ENCODE data around the gene SCFD2. TPM values are rescaled to one million over a fixed set of nuclear protein-coding genes. Genes with fewer than 3 reads are reported as not detected.

SCFD2 gene
- total RNA-seq, 1 donor from 2014 or later, result 13.2 TPM

DNA sequence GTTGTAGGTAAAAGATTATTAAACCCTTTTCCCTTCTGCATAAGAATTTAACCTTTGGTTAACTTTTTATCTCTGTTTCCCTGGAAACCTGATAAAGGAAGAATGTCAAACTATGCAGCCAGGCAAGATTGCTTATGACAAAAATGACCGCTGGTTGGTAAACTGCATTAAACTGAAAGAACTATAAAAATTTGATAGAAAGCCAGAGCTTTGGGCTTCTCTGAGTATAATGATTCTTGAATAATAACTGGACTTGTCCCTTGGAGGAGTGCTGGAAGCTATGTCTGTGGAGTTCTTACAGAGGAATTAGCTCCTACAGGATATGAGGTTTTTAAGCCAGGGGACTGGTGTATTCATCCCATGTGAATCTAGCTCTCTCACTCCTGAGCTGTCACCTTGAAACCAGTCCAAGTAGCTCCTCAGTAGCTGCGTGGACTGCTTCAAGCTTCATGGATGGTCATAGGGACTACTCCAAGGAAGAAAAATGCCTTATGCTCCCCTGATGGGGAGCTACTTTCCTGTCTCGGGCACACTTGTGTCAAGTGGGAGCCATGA is 451.7 kb downstream of the SCFD2 start:
- intact Hi-C loops (cut with DNase I), result no loop called here
- Histone ChIP-seq H3K36me3 (no peaks in the 10 kb centered on the region), H3K9me3 (no peaks in the 10 kb centered on the region), H3K27ac (no peak overlapping the region), H3K27me3 (ENCODE audit: low read depth) (no peaks in the 10 kb centered on the region), H3K4me3 (no peak overlapping the region), H3K4me1 (peaks cover 6% of the 10 kb centered on the region)
- DNase-seq, result no peak
- TF ChIP-seq, protein P1, sequence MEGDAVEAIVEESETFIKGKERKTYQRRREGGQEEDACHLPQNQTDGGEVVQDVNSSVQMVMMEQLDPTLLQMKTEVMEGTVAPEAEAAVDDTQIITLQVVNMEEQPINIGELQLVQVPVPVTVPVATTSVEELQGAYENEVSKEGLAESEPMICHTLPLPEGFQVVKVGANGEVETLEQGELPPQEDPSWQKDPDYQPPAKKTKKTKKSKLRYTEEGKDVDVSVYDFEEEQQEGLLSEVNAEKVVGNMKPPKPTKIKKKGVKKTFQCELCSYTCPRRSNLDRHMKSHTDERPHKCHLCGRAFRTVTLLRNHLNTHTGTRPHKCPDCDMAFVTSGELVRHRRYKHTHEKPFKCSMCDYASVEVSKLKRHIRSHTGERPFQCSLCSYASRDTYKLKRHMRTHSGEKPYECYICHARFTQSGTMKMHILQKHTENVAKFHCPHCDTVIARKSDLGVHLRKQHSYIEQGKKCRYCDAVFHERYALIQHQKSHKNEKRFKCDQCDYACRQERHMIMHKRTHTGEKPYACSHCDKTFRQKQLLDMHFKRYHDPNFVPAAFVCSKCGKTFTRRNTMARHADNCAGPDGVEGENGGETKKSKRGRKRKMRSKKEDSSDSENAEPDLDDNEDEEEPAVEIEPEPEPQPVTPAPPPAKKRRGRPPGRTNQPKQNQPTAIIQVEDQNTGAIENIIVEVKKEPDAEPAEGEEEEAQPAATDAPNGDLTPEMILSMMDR (IDR thresholded peaks at IDR 0.05), result no peak
- ATAC-seq, result peak; percentile 53 to 70

DNA sequence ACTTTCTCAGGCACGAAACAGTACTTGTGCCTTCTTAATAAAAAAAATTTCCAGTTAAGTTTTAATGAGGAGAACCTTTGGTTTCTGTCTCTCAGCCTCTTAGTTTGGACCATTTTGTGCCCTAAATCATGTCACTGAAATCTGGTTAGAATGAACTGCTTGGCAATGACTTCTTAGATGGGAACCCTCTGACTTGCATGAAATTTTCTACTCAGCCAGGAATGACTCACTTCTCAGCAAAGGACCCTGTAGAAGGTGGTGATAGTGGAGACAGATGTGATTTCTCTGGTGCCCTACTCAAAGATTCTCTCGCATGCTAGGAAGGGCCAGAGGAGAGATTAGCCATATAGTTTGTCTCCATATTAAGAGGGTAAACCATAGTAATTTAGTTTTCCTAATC is 453.3 kb downstream of the SCFD2 start:
- H3K4me1 ChIP-seq, result peaks cover 6% of the 10 kb centered on the region
- intact Hi-C loops (cut with DNase I), result no loop called here
- DNase-seq, result no peak
- no peak for ATAC-seq
- no peaks in the 10 kb centered on the region for H3K27me3 ChIP-seq (ENCODE audit: low read depth)
- H3K9me3 ChIP-seq, result no peaks in the 10 kb centered on the region
- no peaks in the 10 kb centered on the region for H3K36me3 ChIP-seq
- no peak overlapping the region for H3K4me3 ChIP-seq
- TF ChIP-seq, protein P1 (IDR thresholded peaks at IDR 0.05), result no peak
- H3K27ac ChIP-seq, result no peak overlapping the region

DNA sequence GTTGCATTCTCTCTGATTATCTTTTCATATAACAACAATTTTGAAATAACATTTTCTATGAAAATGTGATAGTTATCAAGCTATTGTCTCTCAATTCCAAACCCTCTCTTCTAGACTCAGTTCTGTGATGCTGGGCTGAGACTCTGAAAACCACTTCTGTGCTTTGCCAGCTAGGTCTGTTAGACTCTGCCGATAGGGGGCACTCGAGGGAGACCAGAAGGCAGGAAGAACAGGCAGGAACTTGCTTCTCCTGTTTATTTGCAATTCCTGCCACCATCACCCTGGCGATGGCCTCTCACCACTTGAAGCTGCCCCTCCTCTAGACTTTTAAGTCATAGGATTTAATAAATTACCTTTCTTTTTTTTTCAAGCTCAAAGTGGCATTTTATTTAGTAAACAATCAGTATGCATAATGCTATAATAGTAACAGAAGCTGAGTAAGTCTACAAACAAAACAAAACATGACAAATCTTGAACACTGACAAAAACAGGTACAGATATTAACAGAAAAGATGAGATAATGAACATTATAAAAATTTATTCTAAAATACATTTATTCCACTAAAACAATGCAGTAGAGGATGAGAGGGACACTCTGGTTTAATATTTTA is 454.1 kb downstream of the SCFD2 start:
- H3K27me3 ChIP-seq (ENCODE audit: low read depth), result no peaks in the 10 kb centered on the region
- no peaks in the 10 kb centered on the region for H3K9me3 ChIP-seq
- TF ChIP-seq, protein P1 (IDR thresholded peaks at IDR 0.05), result peak; percentile 71
- H3K4me1 ChIP-seq, result peaks cover 6% of the 10 kb centered on the region
- intact Hi-C loops (cut with DNase I), result no loop called here
- no peak overlapping the region for H3K4me3 ChIP-seq
- H3K27ac ChIP-seq, result no peak overlapping the region
- no peaks in the 10 kb centered on the region for H3K36me3 ChIP-seq
- ATAC-seq (peak; percentile 74 to 83), DNase-seq (peak; percentile 75)

DNA sequence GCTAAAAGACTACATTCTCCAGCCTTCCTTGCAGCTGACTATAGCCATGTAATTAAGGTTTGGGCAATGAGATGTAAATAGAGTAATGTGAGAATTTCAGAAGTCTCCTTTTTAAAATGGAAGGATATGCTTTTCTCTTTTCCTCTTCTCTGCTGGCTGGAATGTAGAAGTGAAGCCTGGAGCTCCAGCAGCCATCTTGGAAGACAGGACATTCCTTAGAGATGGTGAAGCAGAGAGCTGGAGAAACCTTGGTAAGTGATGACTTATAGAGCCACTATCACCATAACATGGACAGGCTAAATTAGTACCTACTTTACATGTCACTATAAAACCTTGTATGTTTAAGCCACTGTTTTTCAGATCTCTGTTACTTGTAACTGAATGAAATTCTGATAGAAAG is 455.7 kb downstream of the SCFD2 start:
- intact Hi-C loops (cut with DNase I), result no loop called here
- Histone ChIP-seq H3K4me3 (no peak overlapping the region), H3K4me1 (peaks cover 6% of the 10 kb centered on the region), H3K36me3 (no peaks in the 10 kb centered on the region), H3K27me3 (ENCODE audit: low read depth) (no peaks in the 10 kb centered on the region), H3K27ac (no peak overlapping the region), H3K9me3 (no peaks in the 10 kb centered on the region)
- no peak for DNase-seq
- TF ChIP-seq, protein P1 (IDR thresholded peaks at IDR 0.05), result no peak
- ATAC-seq, result no peak

DNA sequence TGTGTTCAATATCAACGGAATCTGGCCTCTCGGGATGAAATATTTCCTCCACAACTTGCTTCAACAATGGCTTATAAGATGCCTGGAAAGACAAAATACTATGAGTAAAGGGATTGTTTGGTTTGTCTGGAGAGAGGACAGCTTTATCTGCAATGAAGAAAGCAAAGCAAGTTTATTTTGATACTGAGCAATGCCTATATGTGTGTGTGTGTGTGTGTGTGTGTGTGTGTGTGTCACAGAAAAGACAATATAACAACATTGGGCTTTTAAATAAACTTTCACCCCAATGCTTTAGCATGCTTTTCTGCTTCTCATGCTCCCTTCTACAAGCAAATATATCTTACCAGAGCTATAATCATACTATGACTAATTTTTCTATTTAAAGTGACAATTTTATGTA is 458.4 kb downstream of the SCFD2 start:
- no peaks in the 10 kb centered on the region for H3K36me3 ChIP-seq
- intact Hi-C loops (cut with DNase I), result no loop called here
- H3K27ac ChIP-seq, result no peak overlapping the region
- TF ChIP-seq, protein P1 (IDR thresholded peaks at IDR 0.05), result no peak
- ATAC-seq (no peak), DNase-seq (no peak)
- no peak overlapping the region for H3K4me3 ChIP-seq
- no peaks in the 10 kb centered on the region for H3K9me3 ChIP-seq
- H3K27me3 ChIP-seq (ENCODE audit: low read depth), result no peaks in the 10 kb centered on the region
- H3K4me1 ChIP-seq, result no peaks in the 10 kb centered on the region

Data from lower lobe of right lung (tissue), 2 donors.